ENCODE results near the gene CAMK2B. TPM values are rescaled to one million over a fixed set of nuclear protein-coding genes. Genes with fewer than 3 reads are reported as not detected.

Gene CAMK2B
- total and polyA plus RNA-seq, 8 donors, result 0.17 to 1.1 (median 0.53) TPM

GRCh38 chr7:44294325-44295069 is 30.9 kb downstream of the CAMK2B start:
- no peak overlapping the region for H3K4me3 ChIP-seq
- TF ChIP-seq CTCF (IDR thresholded peaks at IDR 0.05), result no peak
- H3K4me1 ChIP-seq, result peaks cover 0 to 3% of the 10 kb centered on the region in 2 donors
- peaks cover 16 to 55% of the 10 kb centered on the region in 2 donors for H3K27me3 ChIP-seq
- DNase-seq (peak in 1 of 4 donors; percentile 20), ATAC-seq (no peak)
- H3K9me3 ChIP-seq, result no peaks in the 10 kb centered on the region
- no peaks in the 10 kb centered on the region for H3K36me3 ChIP-seq
- intact Hi-C loops (cut with DNase I), result no loop called here
- H3K27ac ChIP-seq, result no peak overlapping the region

- peaks cover 16 to 55% of the 10 kb centered on the region in 2 donors for H3K27me3 ChIP-seq
- peak in 2 of 4 donors; percentile 14 to 35 for DNase-seq
- H3K27ac ChIP-seq, result no peak overlapping the region
- H3K4me1 ChIP-seq, result peaks cover 0 to 3% of the 10 kb centered on the region in 2 donors
- H3K36me3 ChIP-seq, result no peaks in the 10 kb centered on the region
- intact Hi-C loops (cut with DNase I), result no loop called here
- no peak for TF ChIP-seq CTCF (IDR thresholded peaks at IDR 0.05)
- no peak overlapping the region for H3K4me3 ChIP-seq
- ATAC-seq, result no peak
- H3K9me3 ChIP-seq, result no peaks in the 10 kb centered on the region
These were observed 31.7 kb downstream of the CAMK2B start for GRCh38 chr7:44293561-44294324.

GRCh38 chr7:44292876-44293560 is 32.4 kb downstream of the CAMK2B start:
- ATAC-seq (no peak), DNase-seq (peak in 2 of 4 donors; percentile 12 to 57)
- Histone ChIP-seq H3K9me3 (no peaks in the 10 kb centered on the region), H3K27ac (no peak overlapping the region), H3K36me3 (no peaks in the 10 kb centered on the region), H3K4me1 (peaks cover 0 to 3% of the 10 kb centered on the region in 2 donors), H3K27me3 (peaks cover 16 to 51% of the 10 kb centered on the region in 2 donors), H3K4me3 (no peak overlapping the region)
- intact Hi-C loops (cut with DNase I), result no loop called here
- no peak for TF ChIP-seq CTCF (IDR thresholded peaks at IDR 0.05)

GRCh38 chr7:44292420-44292817 is 33.0 kb downstream of the CAMK2B start:
- H3K4me1 ChIP-seq, result peaks cover 0 to 3% of the 10 kb centered on the region in 2 donors
- no peak overlapping the region for H3K4me3 ChIP-seq
- no peak overlapping the region for H3K27ac ChIP-seq
- H3K27me3 ChIP-seq, result peaks cover 16 to 45% of the 10 kb centered on the region in 2 donors
- no peak for ATAC-seq
- no peak for TF ChIP-seq CTCF (IDR thresholded peaks at IDR 0.05)
- DNase-seq, result no peak
- no peaks in the 10 kb centered on the region for H3K9me3 ChIP-seq
- intact Hi-C loops (cut with DNase I), result no loop called here
- H3K36me3 ChIP-seq, result no peaks in the 10 kb centered on the region

Data from left lung (tissue), 10 donors.